ENCODE measurements around the gene SLC18A3.

GRCh38 chr10:49620286-49620810, 10.2 kb downstream of the SLC18A3 start:
- TF ChIP-seq, protein P1, sequence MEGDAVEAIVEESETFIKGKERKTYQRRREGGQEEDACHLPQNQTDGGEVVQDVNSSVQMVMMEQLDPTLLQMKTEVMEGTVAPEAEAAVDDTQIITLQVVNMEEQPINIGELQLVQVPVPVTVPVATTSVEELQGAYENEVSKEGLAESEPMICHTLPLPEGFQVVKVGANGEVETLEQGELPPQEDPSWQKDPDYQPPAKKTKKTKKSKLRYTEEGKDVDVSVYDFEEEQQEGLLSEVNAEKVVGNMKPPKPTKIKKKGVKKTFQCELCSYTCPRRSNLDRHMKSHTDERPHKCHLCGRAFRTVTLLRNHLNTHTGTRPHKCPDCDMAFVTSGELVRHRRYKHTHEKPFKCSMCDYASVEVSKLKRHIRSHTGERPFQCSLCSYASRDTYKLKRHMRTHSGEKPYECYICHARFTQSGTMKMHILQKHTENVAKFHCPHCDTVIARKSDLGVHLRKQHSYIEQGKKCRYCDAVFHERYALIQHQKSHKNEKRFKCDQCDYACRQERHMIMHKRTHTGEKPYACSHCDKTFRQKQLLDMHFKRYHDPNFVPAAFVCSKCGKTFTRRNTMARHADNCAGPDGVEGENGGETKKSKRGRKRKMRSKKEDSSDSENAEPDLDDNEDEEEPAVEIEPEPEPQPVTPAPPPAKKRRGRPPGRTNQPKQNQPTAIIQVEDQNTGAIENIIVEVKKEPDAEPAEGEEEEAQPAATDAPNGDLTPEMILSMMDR (IDR thresholded peaks at IDR 0.05 in 2 of 3, conservative IDR thresholded peaks at IDR 0.05 in 1 of 3; ENCODE audit: borderline replicate concordance in 1 of 3, insufficient read depth in 1 of 3, low read depth in 2 of 3, low read length in 2 of 3): no peak
- no peak for TF ChIP-seq EZH2phosphoT487 (IDR thresholded peaks at IDR 0.05; ENCODE audit: borderline replicate concordance)
- no peak for TF ChIP-seq YY1 (IDR thresholded peaks at IDR 0.05; ENCODE audit: extremely low read depth, insufficient replicate concordance, low read depth, low read length)
- TF ChIP-seq, protein P2, sequence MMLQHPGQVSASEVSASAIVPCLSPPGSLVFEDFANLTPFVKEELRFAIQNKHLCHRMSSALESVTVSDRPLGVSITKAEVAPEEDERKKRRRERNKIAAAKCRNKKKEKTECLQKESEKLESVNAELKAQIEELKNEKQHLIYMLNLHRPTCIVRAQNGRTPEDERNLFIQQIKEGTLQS (IDR thresholded peaks at IDR 0.05): no peak
- TF ChIP-seq POLR2AphosphoS5 (IDR thresholded peaks at IDR 0.05; ENCODE audit: low read depth, low read length): no peak

Data from HCT116 (cell line).